KMS-11 (cell line): ENCODE results near the gene ZNF775.

Experiments
- H2AFZ ChIP-seq: fragments of 200-600 bp; sonication (generic); 2 replicates; pipeline ENCODE4 v1.6.1; 2016; ENCODE audit warnings: antibody characterized with exemption, mixed run types, low read depth
- H3K27ac ChIP-seq: fragments of 200-600 bp; sonication (generic); 2 replicates; pipeline ENCODE4 v1.6.1; 2016; ENCODE audit warnings: mild to moderate bottlenecking, mixed run types
- H3K27me3 ChIP-seq: fragments of 200-600 bp; sonication (generic); 2 replicates; pipeline ENCODE4 v1.6.1; 2017; ENCODE audit warnings: mild to moderate bottlenecking, low read depth, mixed run types, moderate library complexity; ENCODE audit not compliant: insufficient read depth
- H3K36me3 ChIP-seq: fragments of 200-600 bp; sonication (generic); 2 replicates; pipeline ENCODE4 v1.6.1; 2017; ENCODE audit warnings: mild to moderate bottlenecking, mixed run types; ENCODE audit not compliant: insufficient read depth
- H3K4me1 ChIP-seq: fragments of 200-600 bp; sonication (generic); 2 replicates; pipeline ENCODE4 v1.6.1; 2016; ENCODE audit warnings: mild to moderate bottlenecking, low read depth, mixed run types; ENCODE audit not compliant: poor library complexity, severe bottlenecking
- H3K4me2 ChIP-seq: fragments of 200-600 bp; sonication (generic); 2 replicates; pipeline ENCODE4 v1.7.0; 2016; ENCODE audit warnings: mild to moderate bottlenecking, mixed run types
- H3K4me3 ChIP-seq: fragments of 200-600 bp; sonication (generic); IDR thresholded peaks from 2 replicates; pipeline ENCODE4 v1.6.1; 2017; ENCODE audit warnings: low read depth, low read length, mixed read lengths; ENCODE audit not compliant: insufficient read depth
- H3K79me2 ChIP-seq: fragments of 200-600 bp; sonication (generic); 2 replicates; pipeline ENCODE4 v1.6.1; 2016; ENCODE audit warnings: low read depth, mixed run types; ENCODE audit not compliant: insufficient read depth
- H3K9ac ChIP-seq: fragments of 200-600 bp; sonication (generic); 2 replicates; pipeline ENCODE4 v1.6.1; 2016; ENCODE audit warnings: mild to moderate bottlenecking, mixed run types
- H4K20me1 ChIP-seq: fragments of 200-600 bp; sonication (generic); 2 replicates; pipeline ENCODE4 v1.6.1; 2016; ENCODE audit warnings: mild to moderate bottlenecking, mixed run types; ENCODE audit not compliant: insufficient read depth
- TF ChIP-seq, protein P1 (sequence below): fragments of 200-600 bp; sonication (generic); conservative IDR thresholded peaks from 2 replicates; pipeline ENCODE4 v1.6.1; 2017; ENCODE audit warnings: low read depth, mild to moderate bottlenecking, antibody characterized with exemption, low read length, moderate library complexity, mixed read lengths

Gene ZNF775

DNA sequence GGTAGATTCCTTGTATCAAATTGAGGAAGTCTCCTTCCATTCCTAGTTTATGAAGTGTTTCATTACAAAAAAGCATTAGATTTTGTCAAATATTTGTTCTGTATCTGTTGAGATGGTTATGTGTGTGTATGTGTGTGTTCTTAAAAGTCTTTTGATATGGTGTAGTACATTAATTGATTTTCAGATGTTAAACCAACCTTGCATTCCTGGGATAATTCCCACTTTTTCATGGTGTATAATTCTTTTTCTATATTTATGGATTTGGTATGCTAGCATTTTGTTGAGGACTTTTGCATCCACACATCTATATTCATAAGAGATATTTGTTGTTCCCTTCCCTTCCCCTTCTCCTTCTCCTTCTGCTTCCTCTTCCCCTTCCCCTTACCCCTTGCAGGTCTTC is 62.4 kb downstream of the ZNF775 start:
- Histone ChIP-seq H3K36me3 (no peaks in the 10 kb centered on the region), H3K9ac (no peak overlapping the region), H3K4me1 (peaks cover 16% of the 10 kb centered on the region), H3K27me3 (no peaks in the 10 kb centered on the region), H3K27ac (no peak overlapping the region), H2AFZ (no peak overlapping the region), H4K20me1 (no peaks in the 10 kb centered on the region), H3K79me2 (no peaks in the 10 kb centered on the region), H3K4me2 (no peak overlapping the region), H3K4me3 (no peak overlapping the region)
- TF ChIP-seq, protein P1, sequence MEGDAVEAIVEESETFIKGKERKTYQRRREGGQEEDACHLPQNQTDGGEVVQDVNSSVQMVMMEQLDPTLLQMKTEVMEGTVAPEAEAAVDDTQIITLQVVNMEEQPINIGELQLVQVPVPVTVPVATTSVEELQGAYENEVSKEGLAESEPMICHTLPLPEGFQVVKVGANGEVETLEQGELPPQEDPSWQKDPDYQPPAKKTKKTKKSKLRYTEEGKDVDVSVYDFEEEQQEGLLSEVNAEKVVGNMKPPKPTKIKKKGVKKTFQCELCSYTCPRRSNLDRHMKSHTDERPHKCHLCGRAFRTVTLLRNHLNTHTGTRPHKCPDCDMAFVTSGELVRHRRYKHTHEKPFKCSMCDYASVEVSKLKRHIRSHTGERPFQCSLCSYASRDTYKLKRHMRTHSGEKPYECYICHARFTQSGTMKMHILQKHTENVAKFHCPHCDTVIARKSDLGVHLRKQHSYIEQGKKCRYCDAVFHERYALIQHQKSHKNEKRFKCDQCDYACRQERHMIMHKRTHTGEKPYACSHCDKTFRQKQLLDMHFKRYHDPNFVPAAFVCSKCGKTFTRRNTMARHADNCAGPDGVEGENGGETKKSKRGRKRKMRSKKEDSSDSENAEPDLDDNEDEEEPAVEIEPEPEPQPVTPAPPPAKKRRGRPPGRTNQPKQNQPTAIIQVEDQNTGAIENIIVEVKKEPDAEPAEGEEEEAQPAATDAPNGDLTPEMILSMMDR: no peak

DNA sequence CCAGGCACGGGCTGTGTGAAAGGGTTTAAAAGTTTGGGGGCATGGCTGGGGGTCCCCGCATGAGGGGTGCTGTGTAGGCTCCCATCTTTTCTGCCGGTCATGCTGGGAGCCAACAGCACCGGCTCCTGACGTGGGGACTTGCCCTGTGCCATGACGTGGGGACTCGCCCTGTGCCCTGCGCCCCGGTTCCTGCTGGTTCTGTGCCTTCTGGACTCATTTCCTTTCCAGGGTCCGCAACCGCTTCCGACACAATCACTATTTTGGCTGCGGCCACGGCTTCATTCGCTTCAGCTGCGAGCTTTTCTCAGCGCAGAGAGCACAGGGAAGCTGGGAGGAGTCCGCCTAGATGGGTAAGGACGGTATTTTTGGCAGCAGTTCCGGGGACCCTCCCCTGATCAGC is 63.7 kb downstream of the ZNF775 start:
- Histone ChIP-seq H3K27ac (no peak overlapping the region), H3K36me3 (no peaks in the 10 kb centered on the region), H3K4me3 (no peak overlapping the region), H4K20me1 (no peaks in the 10 kb centered on the region), H3K9ac (no peak overlapping the region), H3K4me1 (peaks cover 19% of the 10 kb centered on the region), H2AFZ (no peak overlapping the region), H3K27me3 (no peaks in the 10 kb centered on the region), H3K4me2 (no peak overlapping the region), H3K79me2 (no peaks in the 10 kb centered on the region)
- TF ChIP-seq, protein P1: no peak

DNA sequence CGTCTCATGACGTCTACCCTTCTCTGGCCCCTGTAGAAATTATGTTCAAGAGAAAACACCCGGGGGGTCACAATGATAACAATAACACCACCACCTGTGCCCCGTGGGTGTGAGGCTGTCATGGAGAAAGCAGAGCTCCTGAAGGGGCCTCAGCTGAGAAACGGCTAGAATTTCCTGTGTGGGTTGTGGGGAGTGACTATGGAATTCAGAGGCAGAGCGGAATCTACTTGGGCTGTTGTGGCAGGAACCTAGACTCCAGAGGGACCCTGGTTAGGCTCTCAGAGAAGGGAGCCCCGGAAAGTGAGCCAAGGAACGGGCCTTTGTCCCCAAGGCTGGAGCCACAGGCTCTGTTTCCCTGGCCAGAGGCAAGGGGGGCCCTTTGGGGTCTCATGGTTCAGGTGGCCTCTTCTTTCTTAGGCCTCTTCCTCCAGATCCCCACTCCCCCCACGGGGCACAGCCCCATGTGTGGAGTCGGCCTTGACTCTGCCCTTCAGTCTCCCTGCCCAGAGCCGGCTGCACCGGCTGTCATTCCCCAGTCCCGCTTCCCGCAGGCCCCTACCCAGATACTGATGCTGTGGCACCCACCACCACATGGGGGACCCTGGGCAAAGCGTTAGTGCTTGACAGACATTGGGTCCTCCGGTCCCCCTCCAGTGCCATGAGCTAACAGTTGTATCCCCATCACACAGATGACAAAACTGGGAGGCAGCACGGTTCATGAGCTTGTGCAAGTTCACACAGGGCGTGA is 64.8 kb downstream of the ZNF775 start:
- Histone ChIP-seq H3K4me2 (no peak overlapping the region), H3K27me3 (no peaks in the 10 kb centered on the region), H3K27ac (no peak overlapping the region), H3K4me1 (peaks cover 27% of the 10 kb centered on the region), H4K20me1 (no peaks in the 10 kb centered on the region), H2AFZ (no peak overlapping the region), H3K79me2 (no peaks in the 10 kb centered on the region), H3K9ac (no peak overlapping the region), H3K36me3 (no peaks in the 10 kb centered on the region), H3K4me3 (no peak overlapping the region)
- TF ChIP-seq, protein P1: no peak

DNA sequence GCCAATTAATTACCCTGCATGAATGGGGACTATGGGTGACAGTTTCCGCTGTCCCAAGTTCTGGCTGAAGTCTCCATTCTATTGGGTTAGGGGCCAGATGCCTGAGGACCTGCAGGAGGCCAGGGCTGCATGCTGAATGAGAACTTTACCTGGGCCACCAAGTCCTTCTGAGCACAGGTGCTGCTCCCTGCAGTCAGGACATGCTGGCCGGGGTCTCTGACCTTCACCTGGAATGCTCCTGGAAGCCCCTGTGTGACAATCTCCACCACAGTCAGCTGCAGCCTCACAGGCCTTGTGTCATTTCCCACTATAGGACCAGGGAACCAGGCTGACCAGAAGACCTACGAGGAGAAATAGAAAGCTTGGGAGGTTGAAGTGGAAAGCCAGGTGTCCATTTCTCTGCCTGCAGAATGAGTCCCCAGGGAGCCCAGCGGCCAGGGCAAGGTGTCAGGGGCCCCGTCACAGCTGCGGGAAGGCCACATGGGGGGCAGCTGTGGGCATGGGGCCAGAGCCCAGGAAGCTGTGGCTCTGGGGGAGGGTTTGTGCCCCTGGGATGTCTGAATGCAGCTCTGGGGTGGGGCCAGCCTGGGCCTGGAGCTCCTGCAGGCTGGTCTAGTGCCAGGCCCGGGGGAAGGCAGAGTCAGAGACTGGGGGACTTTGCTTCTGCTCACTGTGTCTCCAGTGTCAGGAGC is 65.7 kb downstream of the ZNF775 start:
- no peak overlapping the region for H3K27ac ChIP-seq
- TF ChIP-seq, protein P1: no peak
- H3K4me2 ChIP-seq: no peak overlapping the region
- no peak overlapping the region for H3K4me3 ChIP-seq
- peaks cover 31% of the 10 kb centered on the region for H3K4me1 ChIP-seq
- H2AFZ ChIP-seq: no peak overlapping the region
- no peak overlapping the region for H3K9ac ChIP-seq
- no peaks in the 10 kb centered on the region for H3K79me2 ChIP-seq
- H4K20me1 ChIP-seq: no peaks in the 10 kb centered on the region
- H3K36me3 ChIP-seq: no peaks in the 10 kb centered on the region
- H3K27me3 ChIP-seq: no peaks in the 10 kb centered on the region
